Endothelial cell of umbilical vein (primary cell): ENCODE results near the gene STRA6. TPM values are rescaled to one million over a fixed set of nuclear protein-coding genes. Genes with fewer than 3 reads are reported as not detected.

Experiments
- BruUV-seq: library from RNA; stranded (reverse); fragments of 400-500 nt; replicated peaks from 2 replicates; lab custom pipeline; 2021; lab: Mats Ljungman, UMichigan
- CTCF ChIA-PET: fragments of 300-600, 350-600 bp; sonication (Branson Sonifier 250); formaldehyde crosslinking; loops from one replicate; lab custom pipeline; 2021; ENCODE audit warnings: antibody characterized with exemption, inconsistent platforms; lab: Charles Lee
- POLR2A ChIA-PET: fragments of 300-600, 350-600 bp; sonication (Branson Sonifier 250); formaldehyde crosslinking; loops from one replicate; lab custom pipeline; 2021; ENCODE audit warnings: antibody characterized with exemption, inconsistent platforms; lab: Charles Lee
- DNase-seq: peaks from one replicate; pipeline ENCODE4 v3.0.0-alpha.2; 2011; ENCODE audit warnings: low read depth, low spot score
- FAIRE-seq: peaks from 2 replicates; lab custom pipeline; 2011; peaks lifted over from hg19 to GRCh38; lab: Jason Lieb, UNC
- H2AFZ ChIP-seq: 2 replicates; pipeline ENCODE4 v1.6.0; 2012; ENCODE audit warnings: low read depth, low read length, control low read depth, inconsistent platforms
- H3K27ac ChIP-seq: 2 replicates; pipeline ENCODE4 v1.5.1; 2011; ENCODE audit warnings: low read depth, mild to moderate bottlenecking, control low read depth, low read length, moderate library complexity; ENCODE audit not compliant: insufficient read depth
- H3K27me3 ChIP-seq, 2 experiments: 2 replicates each; pipeline versions ENCODE4 v1.6.0 to v1.6.1; 2011; ENCODE audit warnings: low read length in 2 of 2, mixed read lengths in 1 of 2; ENCODE audit not compliant: control insufficient read depth in 2 of 2, insufficient read depth in 2 of 2
- H3K36me3 ChIP-seq, 2 experiments: 2 replicates in 1 of 2; 3 replicates in 1 of 2; pipeline ENCODE4 v1.5.1; 2011; ENCODE audit warnings: low read length in 2 of 2, mild to moderate bottlenecking in 1 of 2, moderate library complexity in 1 of 2; ENCODE audit not compliant: control insufficient read depth in 2 of 2, insufficient read depth in 2 of 2; ENCODE audit errors: extremely low read depth in 1 of 2
- H3K4me1 ChIP-seq: 3 replicates; pipeline ENCODE4 v1.5.1; 2011; ENCODE audit warnings: mild to moderate bottlenecking, low read length; ENCODE audit not compliant: control insufficient read depth, insufficient read depth; ENCODE audit errors: extremely low read depth
- H3K4me2 ChIP-seq: 2 replicates; pipeline ENCODE4 v1.6.1; 2011; ENCODE audit warnings: low read length, control low read depth, mixed read lengths; ENCODE audit not compliant: insufficient read depth
- H3K4me3 ChIP-seq, 3 experiments: fragments of 200-600 bp in 1 of 3; sonication (generic), shearing (Covaris generic) in 1 of 3; replicated peaks in 1 of 3; 2 replicates each; pipeline ENCODE4 v1.5.1; 2011 to 2016; ENCODE audit warnings: control low read depth in 3 of 3, low read length in 3 of 3, mild to moderate bottlenecking in 2 of 3, inconsistent platforms in 1 of 3, low read depth in 1 of 3, moderate library complexity in 1 of 3; ENCODE audit not compliant: insufficient read depth in 1 of 3
- H3K79me2 ChIP-seq: 2 replicates; pipeline ENCODE4 v1.6.0; 2012; ENCODE audit warnings: low read length, inconsistent platforms; ENCODE audit not compliant: control insufficient read depth, insufficient read depth
- H3K9ac ChIP-seq: replicated peaks from 2 replicates; pipeline ENCODE3; 2011; ENCODE audit warnings: low read length, control low read depth; ENCODE audit not compliant: insufficient read depth; ENCODE audit errors: extremely low read depth
- H3K9me1 ChIP-seq: replicated peaks from 3 replicates; pipeline ENCODE4 v1.6.0; 2011; ENCODE audit warnings: mild to moderate bottlenecking, low read length; ENCODE audit not compliant: control insufficient read depth, insufficient read depth; ENCODE audit errors: extremely low read depth
- H3K9me3 ChIP-seq: replicated peaks from 2 replicates; pipeline ENCODE4 v1.5.1; 2012; ENCODE audit warnings: low read length, inconsistent platforms; ENCODE audit not compliant: control insufficient read depth, insufficient read depth
- H4K20me1 ChIP-seq: replicated peaks from 2 replicates; pipeline ENCODE3; 2011; ENCODE audit warnings: mild to moderate bottlenecking, low read length; ENCODE audit not compliant: control insufficient read depth, insufficient read depth; ENCODE audit errors: extremely low read depth
- EZH2 ChIP-seq: IDR thresholded peaks from 2 replicates; pipeline ENCODE4 v1.6.1; 2012; ENCODE audit warnings: borderline replicate concordance, low read depth, mild to moderate bottlenecking, moderate library complexity, low read length, inconsistent platforms; ENCODE audit not compliant: severe bottlenecking
- FOS ChIP-seq: IDR thresholded peaks from 2 replicates; pipeline ENCODE4 v1.6.1; 2011; ENCODE audit warnings: mild to moderate bottlenecking, low read length, moderate library complexity, borderline replicate concordance; ENCODE audit not compliant: insufficient read depth
- GATA2 ChIP-seq: IDR thresholded peaks from 2 replicates; pipeline ENCODE4 v1.7.0; 2011; ENCODE audit warnings: low read depth, mild to moderate bottlenecking, moderate library complexity, mixed read lengths, low read length; ENCODE audit not compliant: insufficient read length, insufficient read depth
- JUN ChIP-seq: IDR thresholded peaks from 2 replicates; pipeline ENCODE4 v1.6.1; 2011; ENCODE audit warnings: borderline replicate concordance, low read depth; ENCODE audit not compliant: insufficient read length, insufficient read depth
- MAX ChIP-seq: IDR thresholded peaks from 2 replicates; pipeline ENCODE4 v1.6.1; 2011; ENCODE audit not compliant: insufficient read depth, insufficient read length
- MYC ChIP-seq: IDR thresholded peaks from one replicate; pipeline ENCODE4 v1.6.1; 2011; ENCODE audit warnings: mild to moderate bottlenecking, low read depth, low read length
- POLR2A ChIP-seq: IDR thresholded peaks from 2 replicates; pipeline ENCODE4 v1.6.1; 2012; ENCODE audit warnings: low read depth, mild to moderate bottlenecking, control low read depth, low read length
- POLR2AphosphoS5 ChIP-seq: IDR thresholded peaks from 2 replicates; pipeline ENCODE4 v1.6.1; 2012; ENCODE audit warnings: low read depth, mild to moderate bottlenecking, control low read depth, low read length, moderate library complexity; ENCODE audit not compliant: insufficient read depth
- dilution Hi-C: fragments of 300-500 bp; cut with MboI; formaldehyde crosslinking; loops from one replicate; pipeline ENCODE4 v1.15.0; 2019; ENCODE audit warnings: low sequenced_read_pairs; ENCODE audit not compliant: extremely low pct_ligation_motif_present
- intact Hi-C: fragments of 100-400 bp; cut with micrococcal nuclease; formaldehyde crosslinking; loops from one replicate; pipeline ENCODE4 v1.10.0; 2022
- polyA plus RNA-seq, 4 experiments: library from polyadenylated mRNA; depleted of rRNA in 3 of 4; stranded (reverse) in 3 of 4; unstranded in 1 of 4; fragments of >200 nt; gene quantifications; 2 replicates each; pipeline versions ENCODE4 v1.2.1 to v1.2.3, GENCODE V29; 2011 to 2012; ENCODE audit warnings: missing spikeins in 1 of 4
- total RNA-seq: library from RNA; stranded (reverse); gene quantifications from 2 replicates; pipeline ENCODE4 v1.2.3, GENCODE V29; 2021

STRA6 gene
- total and polyA plus RNA-seq, 2 donors (not counting 3 experiments of a cell fraction or from before 2014, with no cell fraction given) = not detected

- POLR2A ChIA-PET = no interaction called here
- FAIRE-seq = no peak
- CTCF ChIA-PET = no interaction called here
- no peaks in the 10 kb centered on the region for H3K79me2 ChIP-seq
- peaks cover 0 to 2% of the 10 kb centered on the region in 2 experiments for H3K27me3 ChIP-seq
- TF ChIP-seq POLR2A = no peak
- no peak for TF ChIP-seq JUN
- TF ChIP-seq EZH2 = no peak
- BruUV-seq = no TSS peak
- no peaks in the 10 kb centered on the region for H3K9me3 ChIP-seq
- no peaks in the 10 kb centered on the region for H4K20me1 ChIP-seq
- no peaks in the 10 kb centered on the region for H3K36me3 ChIP-seq
- H3K4me2 ChIP-seq = no peak overlapping the region
- H3K27ac ChIP-seq = no peak overlapping the region
- intact Hi-C loops = no loop called here
- dilution Hi-C loops = no loop called here
- H3K4me3 ChIP-seq = no peak overlapping the region
- H3K9me1 ChIP-seq = no peaks in the 10 kb centered on the region
- no peak overlapping the region for H3K9ac ChIP-seq
- H2AFZ ChIP-seq = no peak overlapping the region
- no peaks in the 10 kb centered on the region for H3K4me1 ChIP-seq
- no peak for DNase-seq
Measured at GRCh38 chr15:74213858-74214284, 11.3 kb upstream of the STRA6 start.

- DNase-seq (no peak), FAIRE-seq (no peak)
- Histone ChIP-seq H3K27ac (no peak overlapping the region), H3K9me1 (no peaks in the 10 kb centered on the region), H3K36me3 (no peaks in the 10 kb centered on the region), H3K9ac (no peak overlapping the region), H2AFZ (no peak overlapping the region), H3K79me2 (no peaks in the 10 kb centered on the region), H3K9me3 (no peaks in the 10 kb centered on the region), H3K4me2 (no peak overlapping the region), H3K4me1 (no peaks in the 10 kb centered on the region), H3K27me3 (peaks cover 0 to 2% of the 10 kb centered on the region in 2 experiments), H4K20me1 (no peaks in the 10 kb centered on the region), H3K4me3 (no peak overlapping the region)
- CTCF ChIA-PET = no interaction called here
- dilution Hi-C loops (no loop called here), intact Hi-C loops (no loop called here)
- TF ChIP-seq FOS (no peak), MYC (no peak), MAX (no peak), EZH2 (no peak), POLR2A (no peak), GATA2 (no peak), POLR2AphosphoS5 (no peak), JUN (no peak)
- no TSS peak for BruUV-seq
- POLR2A ChIA-PET = no interaction called here
Measured at GRCh38 chr15:74212494-74212893, 9.9 kb upstream of the STRA6 start.
